Transverse colon (tissue), 4 donors: ENCODE results near the gene VCPKMT.

Experiments used
- CTCF ChIP-seq, 5 experiments: fragments of 200-600 bp in 3 of 5; fragments of 450-650 bp in 2 of 5; sonication (generic) in 3 of 5; IDR thresholded peaks; 1 replicate in 2 of 5; 2 replicates in 3 of 5; pipeline ENCODE4 v1.5.1; 2016 to 2017; ENCODE audit warnings: antibody characterized with exemption in 5 of 5, inconsistent platforms in 3 of 5, mild to moderate bottlenecking in 2 of 5, moderate library complexity in 1 of 5
- POLR2AphosphoS5 ChIP-seq, 3 donors: sonication (generic); formaldehyde crosslinking; IDR thresholded peaks; one replicate each; pipeline ENCODE4 v1.6.1; 2016; ENCODE audit warnings: antibody characterized with exemption in 3 of 3

GRCh38 chr14:50092006-50092555 is 24.3 kb downstream of the VCPKMT start:
- TF ChIP-seq CTCF (IDR thresholded peaks at IDR 0.05): no peak
- TF ChIP-seq POLR2AphosphoS5 (IDR thresholded peaks at IDR 0.05): no peak
